Measurements from ENCODE around the gene SERPINB4.

SERPINB4 gene

DNA sequence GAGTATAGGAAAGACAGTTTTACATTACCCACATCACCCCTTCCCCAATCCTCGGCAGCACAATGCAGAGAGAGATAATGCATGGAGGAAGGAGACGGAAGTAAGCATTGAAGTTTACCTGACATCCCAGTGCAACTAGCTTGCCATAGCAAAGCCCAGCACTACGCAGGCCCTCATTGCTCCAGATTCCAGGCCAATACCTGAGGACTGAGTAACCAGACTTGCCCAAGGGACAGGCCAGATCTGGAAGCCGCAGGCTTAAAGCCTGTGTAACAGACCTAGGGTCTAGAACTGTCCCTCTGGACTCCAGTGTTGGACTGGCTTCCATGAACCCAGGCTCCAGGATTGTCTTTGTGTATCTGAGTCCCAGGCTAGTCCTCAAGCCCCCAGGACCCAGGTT lies 17.6 kb downstream of the SERPINB4 start:
- FAIRE-seq = no peak

- FAIRE-seq = no peak
These were observed 19.2 kb downstream of the SERPINB4 start for GRCh38 chr18:63624863-63625262.

DNA sequence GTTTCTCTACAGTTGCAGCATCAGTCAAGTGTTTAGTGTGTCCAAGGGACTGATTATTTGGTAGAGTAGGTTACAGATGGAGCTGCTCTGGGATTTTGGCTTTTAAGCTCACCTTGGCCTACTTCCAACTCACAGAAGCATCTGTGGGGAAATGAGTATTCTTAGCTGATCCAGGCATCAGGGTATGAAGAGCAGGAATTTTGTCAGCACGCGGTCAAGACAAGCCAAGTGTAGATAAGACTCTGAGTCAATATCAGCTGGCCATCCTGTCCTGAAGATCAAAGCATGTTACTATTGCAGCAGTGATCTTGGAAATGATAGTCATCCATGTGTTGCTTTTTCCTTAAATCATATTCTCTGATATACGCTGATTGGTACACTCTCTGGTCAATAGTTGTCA lies 24.4 kb downstream of the SERPINB4 start:
- no peak for FAIRE-seq

DNA sequence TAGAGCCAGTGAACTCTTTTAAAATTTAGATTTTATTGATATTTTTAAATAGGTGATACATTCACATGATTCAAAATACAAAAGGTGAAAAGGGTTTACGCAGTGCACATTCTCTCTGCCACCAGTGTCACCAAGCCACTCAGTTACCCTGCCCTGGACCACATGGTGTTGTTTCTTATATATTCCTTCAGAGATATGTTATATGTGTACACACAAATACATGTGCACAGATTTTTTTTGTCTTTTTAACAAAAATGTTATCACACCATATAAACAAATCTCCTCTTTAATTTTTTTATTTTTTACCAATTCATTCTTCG lies 26.2 kb downstream of the SERPINB4 start:
- FAIRE-seq = no peak

GRCh38 chr18:63617049-63617914 lies 26.8 kb downstream of the SERPINB4 start:
- peak; percentile 95 for FAIRE-seq

DNA sequence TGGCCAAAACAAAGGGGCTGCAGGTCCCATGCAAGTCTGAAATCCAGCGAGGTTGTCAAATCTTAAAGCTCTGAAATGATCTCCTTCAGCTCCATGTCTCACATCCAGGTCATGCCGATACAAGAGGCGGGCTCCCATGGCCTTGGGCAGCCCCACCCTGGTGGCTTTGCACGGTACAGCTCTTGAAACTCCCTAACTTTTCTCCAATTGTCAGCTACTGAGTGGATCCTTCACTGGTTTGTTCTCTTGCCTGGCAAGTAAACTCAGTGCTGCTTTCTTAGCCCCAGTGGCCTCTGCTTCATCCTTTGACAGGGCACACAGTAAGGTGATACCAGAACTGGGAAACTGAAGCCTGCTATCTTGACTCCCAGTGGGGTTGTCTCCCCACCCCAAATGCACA lies 30.6 kb downstream of the SERPINB4 start:
- no peak for FAIRE-seq

DNA sequence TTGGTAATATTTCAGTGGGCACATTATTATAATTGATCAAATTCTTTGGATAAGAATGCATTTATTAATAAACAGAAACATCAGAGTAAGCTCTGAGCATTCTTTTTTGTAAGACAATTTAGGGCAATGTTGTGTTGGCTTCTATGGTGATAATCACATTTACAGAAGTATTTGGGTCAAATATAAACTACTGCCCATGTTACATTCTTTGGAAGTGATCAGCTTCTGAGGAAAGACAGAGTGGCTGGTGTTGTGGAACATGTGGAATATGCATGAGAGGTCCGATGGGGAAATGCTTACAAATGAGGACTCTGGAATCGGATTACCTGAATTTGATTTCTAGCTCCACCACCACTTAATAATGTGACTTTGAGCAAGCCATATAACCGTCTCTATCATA lies 37.5 kb downstream of the SERPINB4 start:
- no peak for FAIRE-seq

DNA sequence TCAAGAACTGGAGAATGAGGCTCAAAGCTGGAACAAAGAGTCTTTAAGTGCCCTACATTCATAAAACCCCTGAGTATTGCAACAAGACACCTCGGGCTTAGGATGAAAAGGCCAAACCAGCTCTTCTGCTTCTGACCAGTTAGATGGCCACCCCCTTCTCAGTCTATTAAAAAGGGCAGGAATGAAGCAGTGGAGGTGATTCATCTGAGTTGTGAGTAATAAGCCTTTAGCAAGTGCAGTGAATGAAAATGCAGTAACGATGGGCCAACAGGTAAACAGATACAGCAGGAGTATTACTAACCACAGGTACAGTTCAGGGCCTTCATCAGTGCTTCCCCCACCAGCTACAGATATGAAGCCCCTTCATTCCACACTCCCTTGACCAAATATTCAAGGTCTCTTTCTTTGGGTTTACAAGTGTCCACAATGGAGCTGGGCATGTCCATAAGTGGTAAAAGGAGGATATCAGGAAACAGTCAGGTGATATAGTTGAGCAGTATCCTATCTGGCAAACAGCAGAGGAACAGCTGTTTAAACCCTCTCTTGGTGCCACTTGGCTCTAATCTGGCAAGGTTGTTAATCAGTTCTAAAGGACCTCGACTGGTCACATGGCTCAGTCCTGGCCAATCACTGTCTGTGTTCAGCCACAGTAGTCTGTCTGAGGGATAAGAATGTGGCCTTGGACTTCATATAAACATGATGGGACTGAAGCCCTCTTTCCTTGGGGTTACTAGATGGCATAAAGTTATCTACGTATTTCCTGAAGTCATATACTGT lies 39.1 kb downstream of the SERPINB4 start:
- no peak for FAIRE-seq

- no peak for FAIRE-seq
These were observed 40.3 kb downstream of the SERPINB4 start for GRCh38 chr18:63603772-63604171.

DNA sequence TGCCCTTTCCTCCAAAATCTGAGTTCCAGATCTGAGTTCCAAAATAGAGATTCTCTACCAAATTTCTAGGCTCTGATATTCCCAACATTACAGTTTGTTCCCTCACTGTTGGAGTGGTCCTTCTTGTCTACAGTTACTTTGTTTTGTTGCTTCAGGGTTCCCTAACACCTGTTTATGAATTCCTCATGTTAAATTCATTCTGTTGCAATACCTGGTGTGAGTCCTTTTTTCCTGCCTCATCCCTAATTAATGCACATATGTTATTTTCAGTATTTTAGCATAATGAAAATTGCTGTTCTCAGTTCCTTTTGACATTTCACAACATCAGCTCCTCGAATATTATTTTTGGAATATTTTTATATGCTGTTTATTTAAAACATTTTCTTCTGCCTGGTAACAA lies 40.7 kb downstream of the SERPINB4 start:
- FAIRE-seq = no peak

- FAIRE-seq = no peak
These were observed 47.1 kb downstream of the SERPINB4 start for GRCh38 chr18:63596964-63597363.

GRCh38 chr18:63592471-63592870 lies 51.6 kb downstream of the SERPINB4 start:
- no peak for FAIRE-seq

DNA sequence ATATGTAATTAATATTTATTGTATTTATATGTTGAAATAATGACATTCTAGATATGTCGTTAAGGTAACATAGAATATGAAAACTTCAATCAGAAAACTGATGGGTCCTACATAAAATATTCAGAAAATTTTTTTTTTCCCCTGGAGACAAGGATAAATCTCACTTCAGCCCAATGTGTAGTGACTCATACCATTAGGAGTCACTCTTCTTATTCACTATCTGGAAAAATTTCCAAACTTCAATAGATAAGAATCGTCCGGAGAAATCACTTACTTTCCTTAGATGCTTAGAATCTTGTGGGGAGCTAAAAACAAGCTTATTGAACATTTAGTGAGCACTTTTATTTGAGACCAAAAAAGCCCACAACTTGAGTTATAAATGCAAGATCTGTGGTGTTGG lies 52.3 kb downstream of the SERPINB4 start:
- peak; percentile 35 for FAIRE-seq

- FAIRE-seq = no peak
These were observed 52.9 kb downstream of the SERPINB4 start for GRCh38 chr18:63590966-63591695.

- FAIRE-seq = no peak
These were observed 53.7 kb downstream of the SERPINB4 start for GRCh38 chr18:63590373-63590772.

DNA sequence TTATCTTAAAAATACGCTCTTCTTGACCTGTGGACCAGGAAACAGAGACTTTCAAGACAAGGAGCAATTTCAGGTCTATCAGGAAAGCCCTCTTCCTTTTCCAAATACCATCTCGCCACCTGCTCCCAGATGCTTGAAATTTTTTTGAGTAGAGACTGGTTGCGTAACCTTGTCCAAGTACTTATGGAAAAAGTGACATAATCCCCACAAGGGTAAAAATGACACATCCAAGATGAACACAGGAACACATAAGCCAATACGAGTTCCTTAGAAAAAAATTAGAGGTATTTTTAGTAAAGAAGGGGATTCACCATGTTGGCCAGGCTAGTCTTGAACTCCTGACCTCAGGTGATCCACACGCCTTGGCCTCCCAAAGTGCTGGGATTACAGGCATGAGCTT lies 55.1 kb downstream of the SERPINB4 start:
- no peak for FAIRE-seq
